HG03558 (cell line): ENCODE data around the gene OPTC.
"Not testable (repeated sequence)": the region's sequence is repeated elsewhere in the genome, so short reads cannot be mapped to it uniquely, and the experiment has no call there.

Experiments used
- ATAC-seq: cut with Tn5 transposase; IDR thresholded peaks from one replicate; pipeline ENCODE4 v1.9.1; 2021; ENCODE audit warnings: moderate number of reproducible peaks; ENCODE audit not compliant: unreplicated experiment; ENCODE audit errors: extremely low read depth

The OPTC gene

DNA sequence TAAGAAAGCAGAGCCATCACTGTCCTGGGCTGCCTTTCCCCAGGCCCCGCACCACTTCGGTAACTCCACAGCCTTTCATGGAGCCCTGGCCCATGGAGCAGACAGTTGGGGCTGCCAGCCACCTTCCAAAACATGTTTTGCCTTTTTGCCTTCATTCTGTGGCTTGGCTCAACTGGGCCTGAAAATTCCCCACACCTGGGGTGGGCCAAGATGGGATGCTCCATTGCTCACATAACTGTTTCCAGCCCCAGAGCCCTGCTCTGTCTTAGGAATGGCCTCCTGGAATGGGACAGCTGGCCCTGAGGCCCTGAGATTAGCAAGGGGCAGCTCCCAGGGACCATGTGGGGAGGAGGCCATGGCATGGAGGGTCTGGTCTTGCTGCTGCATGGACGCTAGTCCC lies 29.2 kb upstream of the OPTC start:
- no peak for ATAC-seq

DNA sequence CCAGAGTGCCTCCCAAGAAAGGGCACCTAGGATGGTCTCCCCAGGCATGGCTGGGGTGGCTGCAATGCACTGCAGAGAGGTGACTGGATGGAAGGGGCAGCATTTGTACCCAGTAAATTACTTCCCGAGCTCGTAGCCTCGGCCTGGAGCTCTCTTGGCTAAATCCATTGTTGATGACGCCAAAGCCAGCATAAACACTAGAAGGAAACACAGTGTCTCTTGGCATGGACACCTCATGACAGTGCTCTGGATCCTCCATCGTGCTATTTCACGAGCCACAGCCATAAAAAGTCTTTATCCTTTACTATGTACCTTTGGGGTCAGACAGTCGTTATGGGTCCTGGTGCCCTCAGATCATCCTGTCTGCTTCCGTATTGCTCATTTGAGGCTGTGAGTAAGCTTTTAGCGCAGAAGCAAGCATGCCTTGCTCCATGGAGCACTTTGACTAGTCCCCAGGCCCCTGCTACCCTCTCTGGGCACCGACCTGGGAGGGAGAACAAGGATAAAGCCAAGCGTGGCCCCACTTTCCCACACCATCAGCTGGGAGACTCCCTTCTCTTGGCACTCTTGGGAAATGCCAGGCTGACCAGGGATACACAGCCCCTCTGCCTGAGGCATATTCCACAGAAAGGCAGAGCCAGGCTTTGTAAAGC lies 28.7 kb upstream of the OPTC start:
- ATAC-seq, result no peak

GRCh38 chr1:203465948-203466347 lies 28.0 kb upstream of the OPTC start:
- ATAC-seq, result no peak

GRCh38 chr1:203466906-203467549 lies 26.9 kb upstream of the OPTC start:
- not testable (repeated sequence) for ATAC-seq

- no peak for ATAC-seq
Observed at GRCh38 chr1:203467550-203467921, 26.4 kb upstream of the OPTC start.

DNA sequence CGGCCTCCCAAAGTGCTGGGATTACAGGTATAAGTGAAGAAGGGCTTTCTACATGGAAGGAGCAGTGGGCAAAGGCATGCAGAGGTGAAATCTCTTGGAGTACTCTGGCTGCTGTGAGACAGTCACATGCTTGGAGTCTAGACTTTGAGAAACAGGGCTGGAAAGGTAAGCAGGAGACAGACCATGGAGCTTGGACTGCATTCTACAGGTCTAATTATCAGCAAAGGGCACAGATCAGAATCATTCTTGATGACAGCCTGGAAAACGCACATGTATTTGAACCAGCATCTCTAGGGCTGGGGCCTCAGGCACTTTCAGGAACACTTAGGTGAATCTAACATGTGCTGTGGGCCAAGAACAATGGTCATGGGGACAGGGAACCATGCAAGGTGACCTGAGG lies 25.6 kb upstream of the OPTC start:
- no peak for ATAC-seq

GRCh38 chr1:203470240-203470639 lies 23.7 kb upstream of the OPTC start:
- ATAC-seq, result no peak

GRCh38 chr1:203471841-203472240 lies 22.1 kb upstream of the OPTC start:
- ATAC-seq, result no peak

- no peak for ATAC-seq
Observed at GRCh38 chr1:203473281-203473680, 20.7 kb upstream of the OPTC start.

DNA sequence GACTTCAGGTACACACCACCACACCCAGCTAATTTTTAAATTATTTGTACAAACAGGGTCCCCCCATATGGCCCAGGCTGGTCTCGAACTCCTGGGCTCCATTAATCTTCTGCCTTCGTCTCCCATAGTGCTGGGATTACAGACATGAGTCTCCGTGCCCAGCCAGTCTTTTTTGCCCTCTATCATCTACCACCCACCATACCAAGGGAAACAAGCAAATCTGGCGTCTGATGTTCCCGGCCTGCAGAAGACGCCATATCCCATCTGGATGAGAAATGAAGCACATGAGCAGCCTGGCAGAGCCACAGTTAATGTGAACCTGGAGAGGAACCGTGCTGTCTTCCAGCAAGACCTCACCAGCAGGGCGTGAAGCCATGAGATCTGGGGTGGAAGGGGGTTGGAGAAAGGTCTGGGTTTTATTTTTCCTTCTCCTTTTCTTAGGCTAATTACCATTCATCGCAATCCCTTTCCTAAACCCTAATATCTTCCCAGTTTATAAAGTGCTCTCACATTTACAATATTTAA lies 20.1 kb upstream of the OPTC start:
- no peak for ATAC-seq

DNA sequence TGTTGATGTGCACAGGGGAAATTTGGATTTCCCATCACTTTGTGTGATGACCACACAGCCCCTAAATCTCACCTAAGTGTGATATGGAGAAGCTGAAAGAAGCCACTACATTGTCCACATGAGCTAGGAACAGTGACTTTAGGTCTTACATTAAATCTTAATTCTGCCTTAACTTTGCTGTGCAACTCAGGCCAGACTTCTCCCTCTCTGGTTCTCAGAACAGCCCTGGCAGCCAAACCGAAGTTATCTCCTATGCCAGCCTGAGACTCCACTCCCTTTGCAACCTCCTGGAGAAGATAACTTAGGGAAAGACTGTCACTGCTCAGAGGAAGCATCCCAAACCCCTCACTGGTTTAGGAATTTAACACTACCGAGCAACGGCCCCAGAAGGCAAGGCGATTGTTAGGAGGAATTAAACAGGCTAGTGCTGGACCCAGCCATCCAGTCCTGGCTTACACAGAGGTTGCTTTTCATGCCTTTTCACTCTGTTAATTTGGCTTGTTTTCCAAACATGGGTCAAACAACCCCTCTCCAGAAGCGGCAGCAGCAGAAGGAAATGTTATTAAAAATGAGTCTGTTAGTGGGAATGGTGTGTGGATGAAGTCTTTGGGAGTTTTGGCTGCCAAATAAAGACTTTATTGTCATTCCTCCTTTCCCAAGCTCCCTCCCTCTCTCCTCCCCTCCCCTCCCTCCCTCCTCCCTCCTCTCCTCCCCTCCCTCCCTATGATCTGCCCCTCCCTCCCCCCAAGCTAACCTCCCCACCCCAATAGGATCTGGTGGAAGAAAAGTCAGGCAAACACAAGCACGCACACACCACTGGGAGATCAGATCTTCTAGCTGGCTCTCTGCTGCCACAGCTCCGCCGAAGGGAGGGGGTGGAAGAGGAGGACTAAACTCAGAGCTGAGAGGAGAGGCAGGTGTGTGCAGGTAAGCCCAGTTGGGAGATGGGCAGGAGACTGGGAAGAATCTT lies 18.7 kb upstream of the OPTC start, which contains the start of gene PRELP:
TSS of gene PRELP (plus strand) at position 795 of the 970 bp plus-strand sequence. CDS start 7,379 bp downstream, outside the sequence.
- ATAC-seq, result no peak

- ATAC-seq, result no peak
Observed at GRCh38 chr1:203476216-203476814, 17.6 kb upstream of the OPTC start.

GRCh38 chr1:203477748-203478147 lies 16.2 kb upstream of the OPTC start:
- no peak for ATAC-seq

DNA sequence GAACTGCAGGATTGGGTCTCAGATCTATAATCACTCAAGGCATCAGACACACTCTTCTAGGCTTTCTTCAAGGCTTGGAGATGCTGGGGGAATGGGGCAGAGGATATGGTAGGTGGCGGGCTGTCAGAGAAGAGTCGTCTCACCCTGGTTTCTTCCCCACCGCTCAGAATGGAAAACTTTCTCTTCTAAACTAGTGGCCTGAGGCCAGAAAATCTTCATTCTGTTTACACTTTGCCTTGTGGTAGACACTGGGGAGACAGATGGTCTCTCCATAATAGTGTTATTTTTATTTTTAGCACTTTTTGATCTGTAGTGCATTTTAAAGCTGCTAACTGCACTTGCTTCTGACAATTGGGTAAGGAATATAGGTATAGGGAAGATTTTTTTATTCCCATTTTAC lies 15.7 kb upstream of the OPTC start:
- ATAC-seq, result no peak

- no peak for ATAC-seq
Observed at GRCh38 chr1:203478986-203479385, 15.0 kb upstream of the OPTC start.

DNA sequence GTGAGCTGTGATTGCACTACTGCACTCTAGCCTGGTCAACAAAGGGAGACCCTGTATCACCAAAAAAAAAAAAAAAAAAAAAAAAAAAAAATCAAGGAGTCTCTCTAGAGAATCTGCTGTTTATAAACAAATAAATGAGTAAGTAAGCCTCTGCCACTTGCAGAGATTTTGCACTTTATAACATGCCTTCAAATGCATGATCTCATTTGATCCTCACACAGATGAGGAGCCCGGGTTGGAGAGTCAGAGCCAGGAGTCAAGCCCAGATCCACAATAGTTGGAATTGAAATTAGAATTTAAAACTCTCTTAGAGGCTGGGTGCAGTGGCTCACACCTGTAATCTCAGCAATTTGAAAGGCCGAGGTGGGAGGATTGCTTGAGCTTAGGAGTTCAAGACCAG lies 14.3 kb upstream of the OPTC start:
- ATAC-seq, result no peak

DNA sequence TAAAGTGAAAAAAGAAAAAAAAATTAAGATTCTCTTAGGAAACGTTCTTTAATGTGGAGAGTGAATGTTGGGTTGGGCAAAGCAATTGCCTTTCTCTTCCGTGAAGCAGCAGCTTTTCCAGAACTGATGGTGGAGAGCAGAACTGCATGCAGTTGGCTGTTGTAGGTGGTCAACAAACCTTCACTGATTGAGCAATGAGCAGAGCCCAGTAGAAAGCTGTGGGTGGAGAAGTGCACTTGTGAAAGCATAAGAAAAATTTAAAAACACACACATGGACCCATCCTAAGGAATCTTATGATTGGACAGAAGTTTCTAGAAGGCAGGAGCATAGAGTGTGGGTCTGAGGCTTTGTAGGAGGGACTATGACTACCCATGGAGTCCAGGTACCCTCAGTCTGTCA lies 13.9 kb upstream of the OPTC start:
- no peak for ATAC-seq

- no peak for ATAC-seq
Observed at GRCh38 chr1:203480525-203481084, 13.3 kb upstream of the OPTC start.

DNA sequence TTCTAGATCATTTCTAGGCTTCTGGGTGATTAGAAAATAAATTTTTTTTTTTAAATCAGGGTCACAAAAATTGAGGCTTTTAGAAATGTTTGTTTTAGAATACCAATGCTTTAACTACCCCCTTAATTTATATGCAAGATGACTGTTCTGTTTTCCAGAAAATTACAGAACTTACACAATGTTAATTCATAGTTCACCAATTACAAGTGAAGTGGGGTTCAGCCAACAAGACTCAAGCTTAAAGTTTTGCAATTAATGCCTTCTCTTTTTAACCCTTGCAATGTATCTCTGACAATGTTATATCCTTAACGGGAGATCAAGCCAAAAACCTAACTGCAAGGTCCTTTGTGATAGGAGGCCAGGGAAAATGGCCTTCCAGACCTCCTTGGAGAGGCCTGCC lies 12.8 kb upstream of the OPTC start:
- no peak for ATAC-seq
